IPS-18a (cell line): ENCODE measurements around the gene MPP4.

Experiments used
- H3K27ac ChIP-seq: one replicate; pipeline ENCODE4 v1.5.1; 2013; ENCODE audit warnings: low read length
- H3K27me3 ChIP-seq: one replicate; pipeline ENCODE4 v1.6.1; 2013; ENCODE audit warnings: mild to moderate bottlenecking, low read length; ENCODE audit not compliant: control insufficient read depth, insufficient read depth
- H3K36me3 ChIP-seq: one replicate; pipeline ENCODE4 v1.6.1; 2013; ENCODE audit warnings: low read depth, low read length; ENCODE audit not compliant: control insufficient read depth
- H3K4me1 ChIP-seq: one replicate; pipeline ENCODE4 v1.6.1; 2013; ENCODE audit warnings: low read depth, low read length; ENCODE audit not compliant: control insufficient read depth
- H3K4me3 ChIP-seq: one replicate; pipeline ENCODE4 v1.5.1; 2013; ENCODE audit warnings: low read length
- H3K9ac ChIP-seq: one replicate; pipeline ENCODE4 v1.6.1; 2013; ENCODE audit warnings: mild to moderate bottlenecking, low read length, moderate library complexity
- H3K9me3 ChIP-seq: one replicate; pipeline ENCODE4 v1.6.1; 2013; ENCODE audit warnings: low read depth, low read length; ENCODE audit not compliant: control insufficient read depth

MPP4 gene

GRCh38 chr2:201644001-201644400 lies 54.4 kb downstream of the MPP4 start:
- Histone ChIP-seq H3K4me3 (no peak overlapping the region), H3K27me3 (no peaks in the 10 kb centered on the region), H3K27ac (no peak overlapping the region), H3K4me1 (no peaks in the 10 kb centered on the region), H3K36me3 (peaks cover 2% of the 10 kb centered on the region), H3K9ac (peak overlapping the region; percentile 95), H3K9me3 (no peaks in the 10 kb centered on the region)

- Histone ChIP-seq H3K27ac (peak within 1 kb of the TSS; percentile 94), H3K4me1 (no peaks in the 10 kb centered on the region), H3K27me3 (no peaks in the 10 kb centered on the region), H3K4me3 (peak within 1 kb of the TSS; percentile 100), H3K9ac (peak within 1 kb of the TSS; percentile 95), H3K36me3 (peaks cover 7% of the 10 kb centered on the region), H3K9me3 (no peaks in the 10 kb centered on the region)
These were observed 55.1 kb downstream of the MPP4 start, which contains the start of gene TMEM237 for GRCh38 chr2:201643216-201643890. Gene TMEM237 (minus strand): TSS chr2:201643503. CDS start chr2:201643400, 103 bp downstream.

DNA sequence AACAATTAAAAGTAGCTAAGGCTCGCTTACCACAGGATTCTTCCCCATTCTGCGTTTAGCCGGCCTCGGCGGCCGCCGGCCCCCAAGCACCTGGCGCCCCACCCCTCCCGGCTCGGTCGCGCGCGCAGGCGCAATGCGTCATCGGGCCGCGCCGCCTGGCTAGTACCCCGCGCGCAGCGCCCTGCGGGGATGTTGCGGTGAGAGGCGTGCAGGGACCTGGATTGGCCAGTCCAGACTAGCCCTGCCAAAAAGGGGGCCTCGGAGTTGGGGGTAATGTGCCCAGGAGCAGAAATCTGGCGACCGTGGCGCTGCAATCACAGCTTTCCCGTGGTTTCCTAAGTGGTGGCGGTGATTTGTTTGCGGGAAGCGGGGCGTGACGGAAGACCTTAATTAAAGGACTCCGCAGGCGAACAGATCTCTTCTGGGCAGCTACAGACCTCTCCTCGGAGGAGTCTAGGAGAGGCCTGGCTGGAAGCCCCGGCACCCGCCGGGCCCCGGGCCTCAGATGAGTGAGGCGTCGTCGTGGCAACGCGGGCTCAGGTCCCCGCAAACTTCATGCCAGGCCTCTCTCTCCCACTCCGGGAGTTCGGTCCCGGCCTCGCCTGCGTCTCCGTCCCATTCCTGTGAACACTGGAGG lies 55.7 kb downstream of the MPP4 start:
- Histone ChIP-seq H3K27me3 (no peaks in the 10 kb centered on the region), H3K4me3 (peak overlapping the region; percentile 100), H3K9ac (peak overlapping the region; percentile 95), H3K36me3 (peaks cover 9% of the 10 kb centered on the region), H3K4me1 (no peaks in the 10 kb centered on the region), H3K9me3 (no peaks in the 10 kb centered on the region), H3K27ac (peak overlapping the region; percentile 94)

GRCh38 chr2:201642086-201642578 lies 56.3 kb downstream of the MPP4 start:
- H3K27me3 ChIP-seq, result no peaks in the 10 kb centered on the region
- H3K27ac ChIP-seq, result peak overlapping the region; percentile 94
- H3K9me3 ChIP-seq, result no peaks in the 10 kb centered on the region
- no peaks in the 10 kb centered on the region for H3K4me1 ChIP-seq
- peak overlapping the region; percentile 100 for H3K4me3 ChIP-seq
- H3K9ac ChIP-seq, result peak overlapping the region; percentile 95
- peaks cover 11% of the 10 kb centered on the region for H3K36me3 ChIP-seq

GRCh38 chr2:201639205-201639604 lies 59.2 kb downstream of the MPP4 start:
- Histone ChIP-seq H3K27me3 (no peaks in the 10 kb centered on the region), H3K4me3 (no peak overlapping the region), H3K9ac (no peak overlapping the region), H3K4me1 (no peaks in the 10 kb centered on the region), H3K36me3 (peaks cover 38% of the 10 kb centered on the region), H3K9me3 (no peaks in the 10 kb centered on the region), H3K27ac (no peak overlapping the region)

GRCh38 chr2:201638326-201638725 lies 60.1 kb downstream of the MPP4 start:
- Histone ChIP-seq H3K36me3 (peaks cover 47% of the 10 kb centered on the region), H3K27me3 (no peaks in the 10 kb centered on the region), H3K27ac (no peak overlapping the region)

DNA sequence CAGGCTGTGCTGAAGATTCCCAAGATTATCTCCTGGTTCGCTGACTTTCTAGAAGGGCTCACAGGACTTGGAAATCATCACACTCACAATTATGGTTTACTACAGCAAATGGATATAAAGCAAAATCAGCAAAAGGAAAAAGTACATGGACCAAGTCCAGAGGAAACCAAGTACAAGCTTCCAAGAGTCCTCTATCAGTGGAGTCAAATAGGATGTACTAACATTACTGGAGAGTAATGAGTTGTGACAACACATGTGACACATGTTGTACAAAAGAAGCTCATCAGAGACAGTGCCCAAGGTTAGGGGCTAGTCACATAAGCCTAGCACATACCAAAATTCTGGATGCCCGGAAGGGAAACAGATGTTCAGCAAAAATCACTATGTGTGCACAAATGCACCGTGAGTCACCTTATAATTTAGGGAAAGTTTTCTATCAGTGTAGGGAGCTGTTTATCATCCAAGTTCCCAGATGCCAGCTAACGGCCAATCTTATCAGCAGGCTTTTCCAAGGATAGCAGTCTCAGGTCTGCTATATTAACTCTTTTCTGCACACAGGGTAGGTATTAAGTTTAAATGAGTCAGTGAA lies 64.7 kb downstream of the MPP4 start:
- no peak overlapping the region for H3K4me3 ChIP-seq
- H3K9me3 ChIP-seq, result no peaks in the 10 kb centered on the region
- no peaks in the 10 kb centered on the region for H3K4me1 ChIP-seq
- H3K36me3 ChIP-seq, result peaks cover 84% of the 10 kb centered on the region
- H3K9ac ChIP-seq, result no peak overlapping the region
- H3K27me3 ChIP-seq, result no peaks in the 10 kb centered on the region
- H3K27ac ChIP-seq, result no peak overlapping the region

More at GRCh38 chr2:201638326-201638725, 60.1 kb downstream of the MPP4 start:
- Histone ChIP-seq H3K9me3 (no peaks in the 10 kb centered on the region), H3K4me1 (no peaks in the 10 kb centered on the region), H3K4me3 (no peak overlapping the region), H3K9ac (no peak overlapping the region)

DNA sequence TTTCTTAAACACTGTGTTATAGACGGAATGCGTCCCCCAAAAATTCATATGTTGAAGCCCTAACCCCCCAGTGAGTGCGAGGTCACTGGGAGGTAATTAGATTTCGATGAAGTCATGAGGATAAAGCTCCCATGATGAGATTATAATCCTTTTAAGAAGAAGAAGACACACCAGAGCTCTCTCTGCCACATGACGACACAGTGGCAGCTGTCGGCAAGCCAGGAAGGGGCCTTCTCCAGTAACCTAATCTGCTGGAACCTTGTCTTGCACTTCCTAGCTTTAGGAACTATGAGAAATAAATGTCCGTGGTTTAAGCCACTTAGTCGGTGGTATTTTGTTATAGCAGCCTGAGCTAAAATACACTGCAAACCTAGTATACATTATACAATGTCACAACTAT lies 67.4 kb downstream of the MPP4 start:
- Histone ChIP-seq H3K9me3 (no peaks in the 10 kb centered on the region), H3K9ac (no peak overlapping the region), H3K36me3 (peaks cover 88% of the 10 kb centered on the region), H3K27ac (no peak overlapping the region), H3K4me1 (no peaks in the 10 kb centered on the region), H3K27me3 (no peaks in the 10 kb centered on the region), H3K4me3 (no peak overlapping the region)

DNA sequence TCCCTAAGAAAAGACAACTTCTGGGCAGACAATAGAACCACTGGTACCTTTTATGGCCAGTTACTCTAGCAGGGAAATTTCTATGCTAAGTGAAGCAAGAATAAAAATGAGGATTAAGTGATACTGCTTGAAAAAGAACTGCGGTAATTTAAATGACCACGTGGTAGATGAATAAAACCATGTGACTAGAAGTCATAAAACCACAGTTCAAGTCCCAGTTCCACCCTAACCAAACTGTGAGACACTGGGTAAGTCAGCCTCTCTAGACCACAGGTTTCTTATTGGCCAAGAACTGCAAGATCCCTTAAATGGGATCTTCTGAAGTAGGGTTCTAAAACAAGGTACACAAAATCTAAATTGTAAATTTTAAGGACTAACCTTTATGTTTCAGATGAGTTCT lies 67.9 kb downstream of the MPP4 start:
- Histone ChIP-seq H3K4me3 (no peak overlapping the region), H3K9ac (no peak overlapping the region), H3K4me1 (no peaks in the 10 kb centered on the region), H3K9me3 (no peaks in the 10 kb centered on the region), H3K36me3 (peaks cover 88% of the 10 kb centered on the region), H3K27ac (no peak overlapping the region), H3K27me3 (no peaks in the 10 kb centered on the region)

DNA sequence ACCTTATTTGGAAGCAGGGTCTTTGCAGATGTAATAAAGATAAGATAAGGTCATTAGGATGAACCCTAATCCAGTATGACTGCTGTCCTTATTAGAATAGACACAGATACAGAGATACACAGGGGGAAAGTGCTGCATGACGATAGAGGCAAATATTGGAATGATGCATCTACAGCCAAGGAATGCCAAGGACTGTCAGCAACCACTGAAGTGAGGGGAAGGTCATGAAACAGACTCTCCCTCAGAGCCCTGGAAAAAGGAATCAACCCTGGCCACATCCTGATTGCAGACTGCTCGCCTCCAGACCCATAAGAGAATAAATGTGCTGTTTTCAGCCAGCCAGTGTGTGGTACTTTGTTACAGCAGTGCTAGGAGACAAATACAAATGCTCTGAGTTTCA lies 69.9 kb downstream of the MPP4 start:
- H3K4me1 ChIP-seq, result no peaks in the 10 kb centered on the region
- H3K9me3 ChIP-seq, result no peaks in the 10 kb centered on the region
- peaks cover 78% of the 10 kb centered on the region for H3K36me3 ChIP-seq
- no peak overlapping the region for H3K9ac ChIP-seq
- H3K27ac ChIP-seq, result no peak overlapping the region
- no peak overlapping the region for H3K4me3 ChIP-seq
- no peaks in the 10 kb centered on the region for H3K27me3 ChIP-seq

GRCh38 chr2:201622306-201622970 lies 76.0 kb downstream of the MPP4 start:
- Histone ChIP-seq H3K9ac (no peak overlapping the region), H3K4me3 (no peak overlapping the region), H3K36me3 (peaks cover 24% of the 10 kb centered on the region), H3K9me3 (no peaks in the 10 kb centered on the region), H3K27ac (no peak overlapping the region), H3K4me1 (no peaks in the 10 kb centered on the region), H3K27me3 (no peaks in the 10 kb centered on the region)
